HK-2 (cell line): ENCODE measurements around the gene ATRN.
"Not testable (repeated sequence)": the region's sequence is repeated elsewhere in the genome, so short reads cannot be mapped to it uniquely, and the experiment has no call there.

ENCODE experiments used
- DNase-seq: peaks from one replicate; pipeline ENCODE4 v3.0.0-alpha.2; 2018; ENCODE audit not compliant: unreplicated experiment

Gene ATRN

GRCh38 chr20:3563548-3564177 lies 92.8 kb downstream of the ATRN start:
- DNase-seq, result no peak

DNA sequence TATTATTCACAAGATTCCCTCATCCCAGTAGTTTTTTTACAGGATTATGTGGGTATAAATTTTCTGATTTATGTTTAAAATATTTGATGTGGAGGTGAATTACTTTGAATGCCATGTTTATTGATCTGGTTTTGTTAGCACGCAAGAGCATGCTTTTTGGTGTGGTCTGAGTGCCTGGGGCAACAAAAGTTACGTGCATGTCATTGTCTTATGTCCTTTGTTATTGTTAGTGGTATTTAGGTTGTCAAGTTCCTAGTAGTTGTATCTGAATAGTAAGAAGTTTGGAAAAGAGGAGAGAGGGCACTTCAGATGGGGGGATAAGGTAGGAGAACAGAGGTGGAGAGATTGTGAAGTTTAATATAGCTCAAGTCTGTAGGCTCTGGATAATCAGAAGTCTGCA lies 95.0 kb downstream of the ATRN start:
- no peak for DNase-seq

- no peak for DNase-seq
These were observed 101.3 kb downstream of the ATRN start for GRCh38 chr20:3572151-3572550.

DNA sequence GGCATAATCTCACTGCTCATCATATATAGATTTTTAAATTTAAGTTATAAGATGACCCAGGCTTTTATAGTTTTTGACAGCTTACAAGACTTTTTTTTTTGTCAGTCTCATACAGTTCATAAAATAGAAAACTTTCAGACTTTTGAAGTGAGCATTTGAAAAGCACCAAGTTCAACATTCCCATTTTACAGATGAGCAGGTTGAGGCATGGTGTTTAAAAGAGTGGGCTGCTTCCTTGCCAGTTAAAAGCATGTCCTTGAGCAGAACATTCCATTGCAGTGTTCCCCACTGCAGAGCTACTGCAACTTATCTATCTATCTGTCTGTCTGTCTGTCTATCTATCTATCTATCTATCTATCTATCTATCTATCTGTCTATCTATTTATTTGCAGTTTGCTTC lies 105.5 kb downstream of the ATRN start:
- DNase-seq, result no peak

- no peak for DNase-seq
These were observed 106.5 kb downstream of the ATRN start for GRCh38 chr20:3577366-3577765.

DNA sequence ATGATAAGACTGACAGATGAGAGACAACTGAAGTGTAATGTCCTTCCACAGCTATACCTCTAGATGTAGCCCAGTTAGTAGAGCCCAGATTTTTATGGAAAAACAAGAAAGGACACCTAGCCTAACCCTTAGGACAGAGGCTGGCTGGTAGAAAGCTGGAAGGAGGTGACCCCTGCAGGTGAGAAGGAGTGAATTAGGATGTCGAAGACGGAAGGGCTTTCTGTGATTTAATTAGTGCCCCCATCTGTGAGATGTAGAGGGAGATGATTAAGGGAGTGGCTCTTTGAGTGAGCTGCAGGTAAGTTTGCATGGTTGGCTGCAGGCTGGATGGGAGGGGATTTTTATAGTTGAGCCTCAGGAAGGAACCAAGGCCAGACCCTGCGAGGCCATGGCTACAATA lies 109.6 kb downstream of the ATRN start:
- DNase-seq, result no peak

GRCh38 chr20:3583765-3584164 lies 112.9 kb downstream of the ATRN start:
- DNase-seq, result no peak

DNA sequence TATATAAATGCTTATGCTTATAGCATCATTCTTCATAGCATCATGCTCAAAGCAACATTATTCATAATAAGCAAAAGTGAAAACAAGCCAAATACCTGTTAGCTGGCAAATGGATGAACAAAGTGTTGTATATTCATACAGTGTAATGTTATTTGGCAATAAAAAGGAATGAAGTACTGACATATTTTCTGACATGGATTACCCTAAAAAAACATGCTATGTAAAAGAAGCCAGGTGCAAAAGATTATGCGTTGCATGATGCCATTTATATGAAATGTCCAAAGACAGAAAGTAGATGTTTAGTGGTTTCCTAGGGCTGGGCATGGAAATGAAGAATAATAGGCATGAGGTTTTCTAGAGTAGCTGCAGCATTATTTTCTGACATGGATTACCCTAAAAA lies 115.3 kb downstream of the ATRN start:
- no peak for DNase-seq

- no peak for DNase-seq
These were observed 119.3 kb downstream of the ATRN start for GRCh38 chr20:3590164-3590563.

DNA sequence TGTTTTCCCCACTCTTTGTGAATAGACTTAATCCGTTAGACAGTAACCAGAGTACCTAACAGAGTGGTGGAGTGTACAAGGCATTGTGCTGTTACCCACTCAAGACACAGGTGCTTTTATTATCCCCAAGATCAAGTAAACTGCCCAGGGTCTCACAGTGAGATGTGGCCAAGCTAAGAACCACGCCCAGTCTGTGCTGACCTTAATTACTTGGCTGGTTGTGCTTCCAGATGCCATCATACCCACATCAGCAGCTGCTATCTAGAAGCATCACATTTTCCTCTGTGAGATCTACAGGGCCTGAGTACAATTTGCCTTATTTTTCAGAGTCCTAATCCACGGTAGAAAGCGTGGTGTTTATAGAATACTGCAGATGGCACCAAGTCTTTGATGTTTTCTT lies 122.1 kb downstream of the ATRN start:
- DNase-seq, result no peak

DNA sequence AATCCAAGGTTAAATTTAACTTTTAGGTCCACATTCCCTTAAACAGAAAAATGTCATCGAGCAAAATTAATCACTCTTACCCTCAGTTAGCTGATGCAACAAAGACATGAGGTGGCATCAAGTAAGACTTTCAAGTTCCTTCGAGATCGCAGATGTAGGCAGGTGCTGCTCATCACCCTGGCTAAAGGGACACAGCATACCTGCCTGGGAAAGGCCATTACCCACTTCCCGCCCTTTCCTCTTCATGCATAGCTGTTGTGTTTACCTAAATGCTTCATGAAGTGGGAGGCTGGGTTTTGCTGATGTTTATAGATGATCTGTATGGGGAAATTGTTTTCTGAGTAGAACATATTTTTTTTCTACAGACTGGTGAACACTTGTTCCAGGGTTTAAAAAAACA lies 124.7 kb downstream of the ATRN start:
- DNase-seq, result no peak

GRCh38 chr20:3603108-3603507 lies 132.3 kb downstream of the ATRN start:
- no peak for DNase-seq

DNA sequence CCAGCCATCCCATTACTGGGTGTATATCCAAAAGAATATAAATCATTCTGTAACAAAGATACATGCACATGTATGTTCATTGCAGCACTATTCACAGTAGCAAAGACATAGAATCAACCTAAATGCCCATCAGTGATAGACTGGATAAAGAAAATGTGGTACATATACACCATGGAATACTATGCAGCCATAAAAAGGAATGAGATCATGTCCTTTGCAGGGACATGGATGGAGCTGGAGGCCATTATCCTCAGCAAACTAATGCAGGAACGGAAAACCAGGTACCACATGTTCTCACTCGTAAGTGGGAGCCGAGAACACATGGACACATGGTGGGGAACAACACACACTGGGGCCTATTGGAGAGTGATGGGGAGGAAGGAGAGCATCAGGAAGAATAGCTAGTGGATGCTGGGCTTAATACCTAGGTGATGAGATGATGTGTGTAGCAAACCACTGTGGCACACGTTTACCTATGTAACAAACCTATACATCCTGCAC lies 134.6 kb downstream of the ATRN start:
- DNase-seq, result not testable (repeated sequence)

- no peak for DNase-seq
These were observed 135.2 kb downstream of the ATRN start for GRCh38 chr20:3606021-3606420.

DNA sequence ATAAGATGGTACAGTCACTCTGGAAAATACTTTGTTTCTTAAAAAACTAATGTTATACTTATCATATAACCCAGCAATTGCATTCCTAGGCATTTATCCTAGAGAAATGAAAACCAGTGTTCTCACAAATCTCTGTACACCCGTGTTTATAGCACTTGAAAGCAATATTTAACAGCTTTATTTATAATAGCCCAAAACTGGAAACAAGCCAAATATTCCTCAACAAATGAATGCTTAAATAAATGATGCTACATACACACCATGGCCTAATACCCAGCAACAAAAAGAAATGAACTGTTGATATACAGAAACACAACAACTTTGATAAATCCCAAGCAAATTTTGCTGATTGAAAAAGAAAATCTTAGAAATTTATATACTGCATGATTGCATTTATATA lies 141.1 kb downstream of the ATRN start:
- DNase-seq, result no peak

DNA sequence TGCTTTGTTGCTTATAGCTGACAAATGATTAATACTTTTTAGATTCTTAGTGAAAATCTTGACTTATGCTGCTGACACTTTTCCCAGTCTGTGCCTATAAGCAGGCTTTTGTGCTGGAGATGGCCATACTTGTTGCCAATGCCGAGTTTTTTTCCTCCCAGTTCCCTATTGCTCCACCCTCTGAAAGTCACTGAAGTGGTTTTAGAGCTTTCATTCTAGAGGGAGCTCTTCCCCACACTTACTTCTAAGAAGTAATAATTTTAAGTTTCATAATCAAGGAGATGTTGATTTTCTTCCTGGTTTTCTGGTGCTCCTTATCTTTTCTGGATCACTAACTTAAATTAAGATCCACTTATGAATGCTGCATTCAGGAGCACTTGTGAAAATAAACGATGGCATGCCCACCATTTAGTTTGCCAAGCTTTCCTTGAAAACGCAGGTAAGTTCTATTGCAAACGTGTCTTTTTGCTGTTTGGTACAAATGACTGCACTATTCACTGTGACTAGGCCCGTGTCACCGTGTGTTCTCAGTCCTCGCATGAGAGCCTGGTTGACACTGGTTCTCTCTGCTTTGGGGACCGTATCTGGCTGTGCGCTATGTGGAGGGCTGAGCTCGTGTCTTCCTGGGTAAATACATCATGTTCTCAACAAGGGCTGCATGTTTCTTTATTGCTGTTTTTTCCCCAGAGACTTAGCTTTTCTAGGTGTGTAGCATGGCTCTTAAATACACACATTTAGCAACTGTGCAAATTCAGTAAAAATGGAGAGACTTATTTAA lies 142.2 kb downstream of the ATRN start:
- DNase-seq, result no peak

- DNase-seq, result no peak
These were observed 143.1 kb downstream of the ATRN start for GRCh38 chr20:3613821-3614440.

DNA sequence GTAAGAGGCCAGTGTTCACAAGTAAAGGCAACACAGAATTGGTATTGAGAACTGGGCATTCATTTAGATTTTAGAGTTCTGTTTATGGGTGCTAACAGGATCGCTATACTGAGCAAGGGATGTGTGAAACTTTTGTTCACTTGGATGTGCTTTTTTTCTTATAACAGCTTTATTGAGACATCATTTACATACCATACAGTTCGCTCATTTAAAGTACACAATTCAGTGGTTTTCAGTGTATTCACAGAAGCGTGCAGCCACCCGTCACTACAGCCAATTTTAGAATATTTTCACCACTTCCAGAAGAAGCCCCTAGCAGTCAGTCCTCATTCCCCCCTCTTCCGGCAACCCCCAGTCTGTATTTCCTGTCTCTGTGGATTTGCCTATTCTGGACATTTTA lies 143.6 kb downstream of the ATRN start:
- DNase-seq, result no peak

GRCh38 chr20:3615171-3615840 lies 144.5 kb downstream of the ATRN start:
- DNase-seq, result not testable (repeated sequence)

DNA sequence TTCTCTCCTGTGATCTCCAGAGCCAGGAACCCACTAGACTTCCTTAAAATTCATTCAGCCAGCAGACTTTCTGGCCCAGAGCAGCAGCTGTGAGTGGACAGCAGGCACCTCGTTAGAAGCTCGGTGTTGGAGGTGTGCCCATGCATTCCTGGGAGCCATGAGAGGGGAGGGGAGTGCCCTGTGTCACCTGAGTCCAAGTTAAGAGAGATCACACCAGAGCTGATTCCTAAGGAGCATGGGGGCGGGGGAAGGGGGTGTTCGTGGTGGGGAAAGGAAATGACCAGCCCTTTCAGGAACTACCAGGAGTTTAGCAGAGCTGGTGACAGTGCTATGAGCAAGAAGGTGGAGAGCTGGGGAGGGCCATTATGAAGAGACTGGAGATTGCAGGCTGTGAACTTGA lies 145.4 kb downstream of the ATRN start:
- DNase-seq, result peak; percentile 72

- DNase-seq, result no peak
These were observed 150.3 kb downstream of the ATRN start for GRCh38 chr20:3621111-3621510.

DNA sequence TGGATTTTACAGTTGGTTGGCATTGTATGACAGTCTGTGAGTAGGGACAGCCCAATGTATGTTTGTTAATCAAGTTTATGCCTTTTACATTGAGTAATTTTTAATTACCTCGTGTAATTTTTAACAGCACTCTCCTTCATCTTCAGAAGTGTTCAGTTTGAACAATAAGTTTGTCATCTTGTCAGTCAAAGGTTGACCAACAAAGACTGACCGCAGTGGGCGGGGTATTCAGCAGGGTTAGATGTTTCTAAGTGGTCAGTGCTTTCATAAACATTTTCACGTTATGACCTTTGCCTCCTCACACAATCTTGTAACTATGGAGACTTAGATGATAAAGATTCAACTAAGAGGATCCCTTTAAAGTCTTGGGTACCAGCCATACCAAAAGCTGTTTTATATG lies 151.6 kb downstream of the ATRN start:
- no peak for DNase-seq
